Activated CD4-positive, alpha-beta T cell treated with anti-CD3 and anti-CD28 coated beads, Interleukin-2, amount 10 ng/mL, durations not matched to agents 24 days and 14 days (primary cell): ENCODE data around the gene KRTAP10-1. TPM values are rescaled to one million over a fixed set of nuclear protein-coding genes. Genes with fewer than 3 reads are reported as not detected.
"Not testable (repeated sequence)": the region's sequence is repeated elsewhere in the genome, so short reads cannot be mapped to it uniquely, and the experiment has no call there.

Experiments
- DNase-seq: peaks from one replicate; pipeline ENCODE4 v3.0.0; 2022
- H3K27ac Mint-ChIP-seq: one replicate; pipeline ENCODE4 v1.8.0; 2022; ENCODE audit warnings: mild to moderate bottlenecking, mixed read lengths
- H3K27me3 Mint-ChIP-seq: one replicate; pipeline ENCODE4 v1.8.0; 2022; ENCODE audit warnings: mixed read lengths
- H3K36me3 Mint-ChIP-seq: one replicate; pipeline ENCODE4 v1.8.0; 2022; ENCODE audit warnings: low read depth, mild to moderate bottlenecking, mixed read lengths
- H3K4me1 Mint-ChIP-seq: one replicate; pipeline ENCODE4 v1.8.0; 2021; ENCODE audit warnings: mixed read lengths
- H3K4me3 Mint-ChIP-seq: one replicate; pipeline ENCODE4 v1.8.0; 2022; ENCODE audit warnings: mild to moderate bottlenecking, moderate library complexity, mixed read lengths
- H3K9me3 Mint-ChIP-seq: one replicate; pipeline ENCODE4 v1.8.0; 2021; ENCODE audit warnings: mixed read lengths
- intact Hi-C: fragments of 100-400 bp; cut with micrococcal nuclease; formaldehyde crosslinking; loops from one replicate; pipeline ENCODE4 v1.15.1; 2023
- total RNA-seq: library from RNA; stranded (reverse); gene quantifications from 2 replicates; pipeline ENCODE4 v1.2.3, GENCODE V29; 2022

Gene KRTAP10-1
- total RNA-seq, 1 donor from 2014 or later = not detected

GRCh38 chr21:44564099-44564498 is 24.1 kb upstream of the KRTAP10-1 start:
- Mint-ChIP-seq H3K36me3 (no peaks in the 10 kb centered on the region), H3K4me3 (no peak overlapping the region), H3K27ac (no peak overlapping the region), H3K27me3 (peaks cover 15% of the 10 kb centered on the region), H3K9me3 (peaks cover 17% of the 10 kb centered on the region), H3K4me1 (peaks cover 12% of the 10 kb centered on the region)
- DNase-seq = no peak
- intact Hi-C loops = no loop called here

- no peaks in the 10 kb centered on the region for H3K4me1 Mint-ChIP-seq
- no peak within 1 kb of the TSS for H3K27ac Mint-ChIP-seq
- intact Hi-C loops = no loop called here
- H3K36me3 Mint-ChIP-seq = no peaks in the 10 kb centered on the region
- H3K27me3 Mint-ChIP-seq = peaks cover 30% of the 10 kb centered on the region
- no peak within 1 kb of the TSS for H3K4me3 Mint-ChIP-seq
- H3K9me3 Mint-ChIP-seq = peaks cover 17% of the 10 kb centered on the region
- no peak for DNase-seq
Observed at GRCh38 chr21:44558695-44559094, 18.7 kb upstream of the KRTAP10-1 start, which contains the start of gene KRTAP10-3. TSS of gene KRTAP10-3 (minus strand) at chr21:44558795. CDS start at chr21:44558715, 80 bp downstream.

GRCh38 chr21:44558329-44558675 is 18.3 kb upstream of the KRTAP10-1 start:
- H3K9me3 Mint-ChIP-seq = peaks cover 17% of the 10 kb centered on the region
- H3K4me3 Mint-ChIP-seq, H3K36me3 Mint-ChIP-seq, H3K4me1 Mint-ChIP-seq, intact Hi-C loops, DNase-seq, H3K27ac Mint-ChIP-seq: not testable (repeated sequence)
- peaks cover 30% of the 10 kb centered on the region for H3K27me3 Mint-ChIP-seq

- Mint-ChIP-seq H3K9me3 (peaks cover 17% of the 10 kb centered on the region), H3K27ac (no peak overlapping the region), H3K27me3 (peaks cover 30% of the 10 kb centered on the region), H3K4me1 (no peaks in the 10 kb centered on the region), H3K36me3 (no peaks in the 10 kb centered on the region), H3K4me3 (no peak overlapping the region)
- DNase-seq = no peak
- intact Hi-C loops = no loop called here
Observed at GRCh38 chr21:44557491-44558328, 17.7 kb upstream of the KRTAP10-1 start.

GRCh38 chr21:44556879-44557278 is 16.9 kb upstream of the KRTAP10-1 start:
- DNase-seq = no peak
- Mint-ChIP-seq H3K4me1 (no peaks in the 10 kb centered on the region), H3K27me3 (peaks cover 26% of the 10 kb centered on the region), H3K36me3 (no peaks in the 10 kb centered on the region), H3K4me3 (no peak overlapping the region), H3K27ac (no peak overlapping the region), H3K9me3 (peaks cover 11% of the 10 kb centered on the region)
- intact Hi-C loops = no loop called here

GRCh38 chr21:44555200-44555875 is 15.3 kb upstream of the KRTAP10-1 start:
- DNase-seq = no peak
- Mint-ChIP-seq H3K4me1 (no peaks in the 10 kb centered on the region), H3K27me3 (peaks cover 20% of the 10 kb centered on the region), H3K27ac (no peak overlapping the region), H3K9me3 (no peaks in the 10 kb centered on the region), H3K36me3 (no peaks in the 10 kb centered on the region), H3K4me3 (no peak overlapping the region)
- intact Hi-C loops = no loop called here

GRCh38 chr21:44552681-44553080 is 12.7 kb upstream of the KRTAP10-1 start:
- DNase-seq = no peak
- H3K27ac Mint-ChIP-seq = no peak overlapping the region
- no peak overlapping the region for H3K4me3 Mint-ChIP-seq
- H3K9me3 Mint-ChIP-seq = peaks cover 2% of the 10 kb centered on the region
- H3K36me3 Mint-ChIP-seq = peaks cover 2% of the 10 kb centered on the region
- peaks cover 5% of the 10 kb centered on the region for H3K4me1 Mint-ChIP-seq
- intact Hi-C loops = no loop called here
- H3K27me3 Mint-ChIP-seq = peaks cover 7% of the 10 kb centered on the region

GRCh38 chr21:44552136-44552535 is 12.1 kb upstream of the KRTAP10-1 start:
- H3K27me3 Mint-ChIP-seq = peaks cover 7% of the 10 kb centered on the region
- DNase-seq = no peak
- H3K9me3 Mint-ChIP-seq = peaks cover 8% of the 10 kb centered on the region
- no peak overlapping the region for H3K27ac Mint-ChIP-seq
- peaks cover 7% of the 10 kb centered on the region for H3K36me3 Mint-ChIP-seq
- intact Hi-C loops = no loop called here
- no peak overlapping the region for H3K4me3 Mint-ChIP-seq
- peaks cover 10% of the 10 kb centered on the region for H3K4me1 Mint-ChIP-seq

- peaks cover 5% of the 10 kb centered on the region for H3K27me3 Mint-ChIP-seq
- H3K27ac Mint-ChIP-seq = no peak within 1 kb of the TSS
- peaks cover 15% of the 10 kb centered on the region for H3K9me3 Mint-ChIP-seq
- H3K4me1 Mint-ChIP-seq = peaks cover 13% of the 10 kb centered on the region
- H3K4me3 Mint-ChIP-seq = no peak within 1 kb of the TSS
- DNase-seq = no peak
- peaks cover 14% of the 10 kb centered on the region for H3K36me3 Mint-ChIP-seq
- intact Hi-C loops = no loop called here
Observed at GRCh38 chr21:44551340-44551961, 11.5 kb upstream of the KRTAP10-1 start, which contains the start of gene KRTAP10-2. TSS of gene KRTAP10-2 (minus strand) at chr21:44551505. CDS start at chr21:44551458, 47 bp downstream.

- no peak overlapping the region for H3K4me3 Mint-ChIP-seq
- no peak for DNase-seq
- peaks cover 2% of the 10 kb centered on the region for H3K27me3 Mint-ChIP-seq
- no peak overlapping the region for H3K27ac Mint-ChIP-seq
- peaks cover 14% of the 10 kb centered on the region for H3K36me3 Mint-ChIP-seq
- H3K9me3 Mint-ChIP-seq = peaks cover 15% of the 10 kb centered on the region
- H3K4me1 Mint-ChIP-seq = peaks cover 13% of the 10 kb centered on the region
- intact Hi-C loops = no loop called here
Observed at GRCh38 chr21:44550807-44551206, 10.8 kb upstream of the KRTAP10-1 start.

- intact Hi-C loops, H3K27ac Mint-ChIP-seq, DNase-seq, H3K4me3 Mint-ChIP-seq, H3K27me3 Mint-ChIP-seq: not testable (repeated sequence)
- H3K36me3 Mint-ChIP-seq = peaks cover 18% of the 10 kb centered on the region
- peaks cover 19% of the 10 kb centered on the region for H3K9me3 Mint-ChIP-seq
- peaks cover 13% of the 10 kb centered on the region for H3K4me1 Mint-ChIP-seq
Observed at GRCh38 chr21:44550285-44550684, 10.3 kb upstream of the KRTAP10-1 start.

GRCh38 chr21:44549525-44550211 is 9.7 kb upstream of the KRTAP10-1 start:
- Mint-ChIP-seq H3K27ac (no peak overlapping the region), H3K4me3 (no peak overlapping the region), H3K9me3 (peaks cover 19% of the 10 kb centered on the region), H3K36me3 (peaks cover 18% of the 10 kb centered on the region), H3K27me3 (peaks cover 1% of the 10 kb centered on the region), H3K4me1 (peaks cover 13% of the 10 kb centered on the region)
- no peak for DNase-seq
- intact Hi-C loops = no loop called here

GRCh38 chr21:44548922-44549321 is 8.9 kb upstream of the KRTAP10-1 start:
- no peaks in the 10 kb centered on the region for H3K27me3 Mint-ChIP-seq
- DNase-seq = no peak
- H3K27ac Mint-ChIP-seq = no peak overlapping the region
- intact Hi-C loops = no loop called here
- peaks cover 13% of the 10 kb centered on the region for H3K4me1 Mint-ChIP-seq
- peaks cover 18% of the 10 kb centered on the region for H3K36me3 Mint-ChIP-seq
- H3K4me3 Mint-ChIP-seq = no peak overlapping the region
- peaks cover 19% of the 10 kb centered on the region for H3K9me3 Mint-ChIP-seq
